Activated naive CD4-positive, alpha-beta T cell (primary cell): ENCODE data around the gene USP22.
"Not testable (repeated sequence)": the region's sequence is repeated elsewhere in the genome, so short reads cannot be mapped to it uniquely, and the experiment has no call there.

Source experiments
- DNase-seq, 4 experiments: peaks; one replicate each; lab custom pipeline; 2025; lab: John Stamatoyannopoulos, UW

Gene USP22

GRCh38 chr17:20988001-20988636, 54.7 kb downstream of the USP22 start:
- DNase-seq: no peak

- DNase-seq: no peak
These were observed 55.3 kb downstream of the USP22 start for GRCh38 chr17:20987511-20987910.

- DNase-seq: no peak
These were observed 55.9 kb downstream of the USP22 start for GRCh38 chr17:20986767-20987510.

- DNase-seq: no peak
These were observed 59.5 kb downstream of the USP22 start for GRCh38 chr17:20983359-20983637.

- no peak for DNase-seq
These were observed 60.0 kb downstream of the USP22 start for GRCh38 chr17:20982589-20983358.

- no peak for DNase-seq
These were observed 61.5 kb downstream of the USP22 start for GRCh38 chr17:20981046-20981920.

- DNase-seq: no peak
These were observed 63.1 kb downstream of the USP22 start for GRCh38 chr17:20979792-20980083.

- DNase-seq: not testable (repeated sequence)
These were observed 63.6 kb downstream of the USP22 start for GRCh38 chr17:20979007-20979791.

- not testable (repeated sequence) for DNase-seq
These were observed 65.1 kb downstream of the USP22 start for GRCh38 chr17:20977609-20978253.

GRCh38 chr17:20975566-20975965, 67.2 kb downstream of the USP22 start:
- DNase-seq: no peak

GRCh38 chr17:20970329-20970728, 72.5 kb downstream of the USP22 start:
- DNase-seq: no peak

GRCh38 chr17:20968913-20969616, 73.7 kb downstream of the USP22 start:
- DNase-seq: no peak

GRCh38 chr17:20967776-20968175, 75.0 kb downstream of the USP22 start:
- no peak for DNase-seq

GRCh38 chr17:20966870-20967269, 75.9 kb downstream of the USP22 start:
- DNase-seq: no peak

GRCh38 chr17:20965492-20965891, 77.3 kb downstream of the USP22 start:
- DNase-seq: no peak

GRCh38 chr17:20961586-20961985, 81.2 kb downstream of the USP22 start:
- DNase-seq: no peak

- no peak for DNase-seq
These were observed 81.9 kb downstream of the USP22 start for GRCh38 chr17:20960871-20961270.

- DNase-seq: no peak
These were observed 87.1 kb downstream of the USP22 start for GRCh38 chr17:20955427-20956323.

- no peak for DNase-seq
These were observed 88.0 kb downstream of the USP22 start for GRCh38 chr17:20954794-20955193.
